ENCODE measurements around the gene IFNAR2. TPM values are rescaled to one million over a fixed set of nuclear protein-coding genes. Genes with fewer than 3 reads are reported as not detected.

IFNAR2 gene
- total RNA-seq, 3 donors from 2014 or later: 10.4 to 16.5 (median 15.1) TPM

GRCh38 chr21:33273044-33273443 is 43.3 kb downstream of the IFNAR2 start:
- TF ChIP-seq POLR2AphosphoS5 (IDR thresholded peaks at IDR 0.05): no peak
- TF ChIP-seq CTCF (IDR thresholded peaks at IDR 0.05): no peak
- no peak for TF ChIP-seq POLR2A (IDR thresholded peaks at IDR 0.05)
- H3K4me3 ChIP-seq: no peak overlapping the region
- H3K27ac ChIP-seq: no peak overlapping the region
- H3K4me1 ChIP-seq: no peaks in the 10 kb centered on the region
- no peaks in the 10 kb centered on the region for H3K9me3 ChIP-seq
- H3K27me3 ChIP-seq: no peaks in the 10 kb centered on the region
- no peak for DNase-seq (ENCODE audit: low spot score in 2 of 2)
- intact Hi-C loops (cut with DNase I; ENCODE audit: low total_unique reads): no loop called here
- H3K36me3 ChIP-seq: no peaks in the 10 kb centered on the region

- Histone ChIP-seq H3K4me1 (no peaks in the 10 kb centered on the region), H3K27ac (no peak overlapping the region), H3K9me3 (no peaks in the 10 kb centered on the region), H3K27me3 (no peaks in the 10 kb centered on the region), H3K4me3 (no peak overlapping the region), H3K36me3 (peaks cover 8% of the 10 kb centered on the region)
- no peak for DNase-seq (ENCODE audit: low spot score in 2 of 2)
- no peak for TF ChIP-seq POLR2AphosphoS5 (IDR thresholded peaks at IDR 0.05)
- TF ChIP-seq POLR2A (IDR thresholded peaks at IDR 0.05): no peak
- TF ChIP-seq CTCF (IDR thresholded peaks at IDR 0.05): no peak
- intact Hi-C loops (cut with DNase I; ENCODE audit: low total_unique reads): no loop called here
Measured at GRCh38 chr21:33278721-33279120, 49.0 kb downstream of the IFNAR2 start.

GRCh38 chr21:33279330-33279820 is 49.6 kb downstream of the IFNAR2 start:
- Histone ChIP-seq H3K27ac (no peak overlapping the region), H3K4me1 (no peaks in the 10 kb centered on the region), H3K4me3 (no peak overlapping the region), H3K27me3 (no peaks in the 10 kb centered on the region), H3K36me3 (peaks cover 8% of the 10 kb centered on the region), H3K9me3 (no peaks in the 10 kb centered on the region)
- TF ChIP-seq CTCF (IDR thresholded peaks at IDR 0.05): no peak
- TF ChIP-seq POLR2A (IDR thresholded peaks at IDR 0.05): no peak
- intact Hi-C loops (cut with DNase I; ENCODE audit: low total_unique reads): no loop called here
- DNase-seq (ENCODE audit: low spot score in 2 of 2): no peak

Other genes with a start within 250 kb of the IFNAR2 start
- not detected for gene OLIG2, start 204.0 kb upstream of the IFNAR2 start, total RNA-seq
- not detected for gene OLIG1, start 159.8 kb upstream of the IFNAR2 start, total RNA-seq
- gene IL10RB, start 36.4 kb downstream of the IFNAR2 start, total RNA-seq: 10 to 100 TPM; 31.0 to 39.5 (median 31.8) TPM
- gene IFNAR1, start 95.0 kb downstream of the IFNAR2 start, total RNA-seq: 10 to 100 TPM; 30.2 to 44.8 (median 42.9) TPM
- gene IFNGR2, start 173.5 kb downstream of the IFNAR2 start, total RNA-seq: 10 to 100 TPM; 61.6 to 76.7 (median 70.8) TPM

All from breast epithelium (tissue), 4 donors.